IMR-90 (cell line): ENCODE results near the gene TOMM34. TPM values are rescaled to one million over a fixed set of nuclear protein-coding genes. Genes with fewer than 3 reads are reported as not detected.

Experiments used
- ATAC-seq: fragments of 200-7000 bp; cut with Tn5 transposase; 2 replicates; pipeline ENCODE4 v1.9.1; 2020; ENCODE audit warnings: low read depth, mild to moderate bottlenecking, moderate library complexity
- BruUV-seq: library from RNA; stranded (reverse); fragments of 400-500 nt; replicated peaks from 2 replicates; lab custom pipeline; 2021; lab: Mats Ljungman, UMichigan
- CTCF ChIA-PET: fragments of 300-600 bp; formaldehyde crosslinking; extraction: SDS; loops from one replicate; lab custom pipeline; 2021; ENCODE audit warnings: antibody characterized with exemption; lab: Yijun Ruan, JAX
- POLR2A ChIA-PET: fragments of 300-600 bp; sonication (Branson Sonifier 250); formaldehyde crosslinking; loops from one replicate; lab custom pipeline; 2022; ENCODE audit warnings: antibody characterized with exemption; ENCODE audit not compliant: unreplicated experiment; lab: Charles Lee
- DNase-seq: peaks from one replicate; pipeline ENCODE4 v3.0.0; 2013
- H2AFZ ChIP-seq: replicated peaks from 2 replicates; pipeline ENCODE3; 2013; ENCODE audit warnings: low read length, mild to moderate bottlenecking; ENCODE audit not compliant: poor library complexity
- H2AK5ac ChIP-seq: 2 replicates; pipeline ENCODE4 v1.6.1; 2013; ENCODE audit warnings: low read depth, low read length, inconsistent platforms
- H2AK9ac ChIP-seq: replicated peaks from 2 replicates; pipeline ENCODE3; 2013; ENCODE audit warnings: mild to moderate bottlenecking, low read depth, low read length, moderate library complexity; ENCODE audit not compliant: poor library complexity
- H2BK120ac ChIP-seq: 2 replicates; pipeline ENCODE4 v1.6.1; 2013; ENCODE audit warnings: low read depth, low read length, inconsistent platforms
- H2BK15ac ChIP-seq: 3 replicates; pipeline ENCODE4 v1.6.1; 2013; ENCODE audit warnings: low read depth, low read length, inconsistent platforms
- H2BK20ac ChIP-seq: 2 replicates; pipeline ENCODE4 v1.6.1; 2013; ENCODE audit warnings: low read depth, mild to moderate bottlenecking, inconsistent platforms, low read length, moderate library complexity
- H2BK5ac ChIP-seq: 2 replicates; pipeline ENCODE4 v1.6.1; 2013; ENCODE audit warnings: mild to moderate bottlenecking, low read depth, low read length, inconsistent platforms; ENCODE audit not compliant: poor library complexity, severe bottlenecking
- H3K14ac ChIP-seq: replicated peaks from 2 replicates; pipeline ENCODE4 v1.6.1; 2013; ENCODE audit warnings: low read depth, low read length, inconsistent platforms
- H3K18ac ChIP-seq: 2 replicates; pipeline ENCODE4 v1.6.1; 2013; ENCODE audit warnings: low read depth, low read length, control low read depth
- H3K23ac ChIP-seq: 2 replicates; pipeline ENCODE4 v1.6.1; 2013; ENCODE audit warnings: low read depth, low read length, inconsistent platforms
- H3K27ac ChIP-seq: 2 replicates; pipeline ENCODE4 v1.5.1; 2013; ENCODE audit warnings: mild to moderate bottlenecking, control low read depth, low read length; ENCODE audit not compliant: insufficient read depth
- H3K27me3 ChIP-seq: 2 replicates; pipeline ENCODE4 v1.6.1; 2013; ENCODE audit warnings: low read length; ENCODE audit not compliant: control insufficient read depth, insufficient read depth
- H3K36me3 ChIP-seq: 2 replicates; pipeline ENCODE4 v1.6.1; 2013; ENCODE audit warnings: low read length, mixed read lengths; ENCODE audit not compliant: control insufficient read depth, insufficient read depth
- H3K4ac ChIP-seq: 2 replicates; pipeline ENCODE4 v1.6.1; 2013; ENCODE audit warnings: low read depth, low read length, inconsistent platforms
- H3K4me1 ChIP-seq: 2 replicates; pipeline ENCODE4 v1.6.1; 2013; ENCODE audit warnings: low read length, mixed read lengths; ENCODE audit not compliant: control insufficient read depth, insufficient read depth
- H3K4me2 ChIP-seq: 2 replicates; pipeline ENCODE4 v1.6.1; 2013; ENCODE audit warnings: low read depth, mild to moderate bottlenecking, control low read depth, low read length, moderate library complexity
- H3K4me3 ChIP-seq: 2 replicates; pipeline ENCODE4 v1.5.1; 2013; ENCODE audit warnings: low read depth, mild to moderate bottlenecking, control low read depth, low read length, moderate library complexity; ENCODE audit not compliant: insufficient read depth
- H3K56ac ChIP-seq: 2 replicates; pipeline ENCODE4 v1.6.1; 2013; ENCODE audit warnings: low read length, inconsistent platforms; ENCODE audit not compliant: insufficient read depth; ENCODE audit errors: extremely low read depth
- H3K79me1 ChIP-seq, 2 experiments: 2 replicates each; pipeline ENCODE4 v1.6.1; 2013; ENCODE audit warnings: low read length in 2 of 2, inconsistent platforms in 1 of 2, low read depth in 1 of 2
- H3K9ac ChIP-seq: 2 replicates; pipeline ENCODE4 v1.6.1; 2013; ENCODE audit warnings: low read depth, low read length, control low read depth
- H3K9me1 ChIP-seq: 2 replicates; pipeline ENCODE4 v1.6.1; 2013; ENCODE audit warnings: low read length, inconsistent platforms; ENCODE audit not compliant: insufficient read depth
- H3K9me3 ChIP-seq: 2 replicates; pipeline ENCODE4 v1.6.1; 2013; ENCODE audit warnings: low read length; ENCODE audit not compliant: control insufficient read depth, insufficient read depth
- H4K20me1 ChIP-seq: 2 replicates; pipeline ENCODE4 v1.6.1; 2013; ENCODE audit warnings: low read length, inconsistent platforms; ENCODE audit not compliant: insufficient read depth
- H4K5ac ChIP-seq: 2 replicates; pipeline ENCODE4 v1.6.1; 2013; ENCODE audit warnings: mild to moderate bottlenecking, low read depth, low read length, control low read depth
- H4K8ac ChIP-seq, 2 experiments: 2 replicates each; pipeline ENCODE4 v1.6.1; 2013; ENCODE audit warnings: low read depth in 2 of 2, low read length in 2 of 2, control low read depth in 1 of 2, inconsistent platforms in 1 of 2
- H4K91ac ChIP-seq: 2 replicates; pipeline ENCODE4 v1.6.1; 2013; ENCODE audit warnings: low read depth, low read length, inconsistent platforms; ENCODE audit not compliant: insufficient read depth
- BHLHE40 ChIP-seq: fragments of 150-350 bp; IDR thresholded peaks from 2 replicates; pipeline ENCODE4 v1.6.1; 2016; ENCODE audit warnings: mild to moderate bottlenecking, low read depth, low read length
- CEBPB ChIP-seq: IDR thresholded peaks from 2 replicates; pipeline ENCODE4 v1.6.1; 2012; ENCODE audit warnings: low read depth, low read length, improper control_type of control experiment
- CTCF ChIP-seq: conservative IDR thresholded peaks from 2 replicates; pipeline ENCODE4 v1.5.1; 2012; ENCODE audit warnings: mild to moderate bottlenecking, low read depth, low read length, improper control_type of control experiment
- ELK1 ChIP-seq: fragments of 150-350 bp; IDR thresholded peaks from 2 replicates; pipeline ENCODE4 v1.6.1; 2016; ENCODE audit warnings: low read depth, mild to moderate bottlenecking, low read length, moderate library complexity, borderline replicate concordance
- FOS ChIP-seq: fragments of 150-350 bp; IDR thresholded peaks from 2 replicates; pipeline ENCODE4 v1.6.1; 2016; ENCODE audit warnings: low read depth, low read length
- MAFK ChIP-seq: IDR thresholded peaks from 2 replicates; pipeline ENCODE4 v1.6.1; 2012; ENCODE audit warnings: low read depth, low read length, improper control_type of control experiment
- MXI1 ChIP-seq: IDR thresholded peaks from 2 replicates; pipeline ENCODE4 v1.6.1; 2012; ENCODE audit warnings: low read depth, mild to moderate bottlenecking, low read length, moderate library complexity, borderline replicate concordance
- POLR2A ChIP-seq: IDR thresholded peaks from 2 replicates; pipeline ENCODE4 v1.6.1; 2012; ENCODE audit warnings: mild to moderate bottlenecking, low read depth, low read length
- SMC3 ChIP-seq: fragments of 150-350 bp; IDR thresholded peaks from 2 replicates; pipeline ENCODE4 v1.6.1; 2016; ENCODE audit warnings: low read depth, mild to moderate bottlenecking, antibody characterized with exemption, low read length, moderate library complexity
- USF2 ChIP-seq: fragments of 150-350 bp; IDR thresholded peaks from 2 replicates; pipeline ENCODE4 v1.6.1; 2017; ENCODE audit warnings: mild to moderate bottlenecking, antibody characterized with exemption, low read length, low read depth
- WGBS, 2 experiments: methylation state at CpG; one replicate each; pipeline versions ENCODE4 v1.1.5 to v1.1.7; 2013; ENCODE audit warnings: missing lambda C conversion rate in 2 of 2; ENCODE audit not compliant: insufficient read length in 1 of 2; ENCODE audit errors: extremely low coverage in 2 of 2; 5-methylcytosine and 5-hydroxymethylcytosine counted together
- dilution Hi-C: fragments of 300-500 bp; cut with HindIII; formaldehyde crosslinking; loops from one replicate; pipeline ENCODE4 v1.14.3; 2018; ENCODE audit warnings: low sequenced_read_pairs; ENCODE audit not compliant: unreplicated experiment
- in situ Hi-C: fragments of 300-500 bp; cut with MboI; formaldehyde crosslinking; loops from 3 replicates; pipeline ENCODE4 v1.14.3; 2019; ENCODE audit warnings: low sequenced_read_pairs, inconsistent platforms, mixed read lengths
- intact Hi-C: fragments of 100-400 bp; cut with micrococcal nuclease; formaldehyde crosslinking; loops from 2 replicates; pipeline ENCODE4 v1.10.0; 2022
- polyA plus RNA-seq, 3 experiments: library from polyadenylated mRNA; depleted of rRNA; stranded (reverse); fragments of >200 nt; gene quantifications; 2 replicates each; pipeline ENCODE4 v1.2.3, GENCODE V29; 2012; ENCODE audit warnings: low replicate concordance in 1 of 3
- total RNA-seq: library from RNA; depleted of rRNA; stranded (reverse); fragments of >200 nt; gene quantifications from 2 replicates; pipeline ENCODE4 v1.2.3, GENCODE V29; 2012

The TOMM34 gene
- total and polyA plus RNA-seq, 2 of the 4 experiments (the other 2 are of a cell fraction): 97.5 to 101 TPM

- peak; percentile 89 for TF ChIP-seq MXI1
- peak; percentile 22; the same call in 1 of the 2 replicates for TF ChIP-seq SMC3
- TF ChIP-seq CEBPB: no peak
These were observed 6.1 kb upstream of the TOMM34 start, which contains the start of gene STK4 (continued) for GRCh38 chr20:44966030-44966961.

- H3K9ac ChIP-seq: peak overlapping the region; percentile 98
- H3K14ac ChIP-seq: peak overlapping the region; percentile 98
- no TSS peak for BruUV-seq
- H2BK5ac ChIP-seq: peak overlapping the region; percentile 86
- peak overlapping the region; percentile 90 for H3K27ac ChIP-seq
- peak overlapping the region; percentile 72 for H3K4me3 ChIP-seq
- peaks cover 8% of the 10 kb centered on the region; the same call in 1 of the 2 replicates for H3K4me1 ChIP-seq
- H3K4me2 ChIP-seq: peak overlapping the region; percentile 80
- H2BK120ac ChIP-seq: no peak overlapping the region; the same call in 1 of the 2 replicates
- ChIA-PET POLR2A (no interaction called here), CTCF (no interaction called here)
- 64% methylated on average over 4 of the region's 5 CpGs; no CpG with 5 or more reads in 1 of the 2 experiments for WGBS, 2 experiments
- peak overlapping the region; percentile 98 for H2AFZ ChIP-seq
- in situ Hi-C loops (no loop called here), dilution Hi-C loops (no loop called here), intact Hi-C loops (loop anchor here (10.0 kb wide), 1 partner anchor 809 kb away; no protein-coding TSS in a partner anchor)
- ATAC-seq (no peak), DNase-seq (no peak)
- peak overlapping the region; percentile 99 for H4K8ac ChIP-seq
- H3K4ac ChIP-seq: peak overlapping the region; percentile 94
- peaks cover 24 to 33% of the 10 kb centered on the region in 2 experiments for H3K79me1 ChIP-seq
- H2BK15ac ChIP-seq: peak overlapping the region; percentile 72; the same call in 1 of the 3 replicates
- peak overlapping the region; percentile 89 for H2AK5ac ChIP-seq
- H4K20me1 ChIP-seq: no peaks in the 10 kb centered on the region; the same call in 1 of the 2 replicates
- no peak overlapping the region for H2BK20ac ChIP-seq
- no peaks in the 10 kb centered on the region for H3K9me3 ChIP-seq
- peak overlapping the region; percentile 87 for H4K5ac ChIP-seq
- peak overlapping the region; percentile 94 for H3K56ac ChIP-seq
- H3K36me3 ChIP-seq: no peaks in the 10 kb centered on the region
- H3K9me1 ChIP-seq: peaks cover 10% of the 10 kb centered on the region
- peak overlapping the region; percentile 92 for H2AK9ac ChIP-seq
- peak overlapping the region; percentile 55 for H3K18ac ChIP-seq
- H3K27me3 ChIP-seq: no peaks in the 10 kb centered on the region
- H4K91ac ChIP-seq: peak overlapping the region; percentile 85; the same call in 1 of the 2 replicates
- H3K23ac ChIP-seq: peak overlapping the region; percentile 92; the same call in 1 of the 2 replicates
- no peak for TF ChIP-seq POLR2A
- no peak for TF ChIP-seq FOS
- no peak for TF ChIP-seq BHLHE40
- no peak for TF ChIP-seq USF2
- no peak for TF ChIP-seq MAFK
- no peak for TF ChIP-seq SMC3
- TF ChIP-seq CEBPB: no peak
- no peak for TF ChIP-seq ELK1
- TF ChIP-seq CTCF: no peak
These were observed 5.4 kb upstream of the TOMM34 start for GRCh38 chr20:44965651-44966029.
